Measurements from ENCODE around the gene SLC6A17. TPM values are rescaled to one million over a fixed set of nuclear protein-coding genes. Genes with fewer than 3 reads are reported as not detected.

Gene SLC6A17
- total RNA-seq, 2 donors from 2014 or later: 0.14 TPM

GRCh38 chr1:110112143-110112542 lies 38.2 kb upstream of the SLC6A17 start, which contains the start of gene UBL4B:
UBL4B (plus strand) TSS chr1:110112443; CDS start chr1:110112535, 92 bp downstream.
- ATAC-seq (ENCODE audit: insufficient number of reproducible peaks, low FRiP score, low read depth) (no peak), DNase-seq (ENCODE audit: low spot score) (no peak)
- no peak for TF ChIP-seq CTCF (IDR thresholded peaks at IDR 0.05)

GRCh38 chr1:110112656-110113055 lies 37.6 kb upstream of the SLC6A17 start:
- TF ChIP-seq CTCF (IDR thresholded peaks at IDR 0.05): no peak
- no peaks in the 10 kb centered on the region for H3K4me1 ChIP-seq (ENCODE audit: control insufficient read depth in 1 of 2, low read depth in 2 of 2)
- H3K9me3 ChIP-seq: no peaks in the 10 kb centered on the region
- no peaks in the 10 kb centered on the region for H3K36me3 ChIP-seq
- DNase-seq (ENCODE audit: low spot score): no peak
- H3K27me3 ChIP-seq (replicated peaks; ENCODE audit: insufficient read depth): no peaks in the 10 kb centered on the region
- no peak overlapping the region for H3K4me3 ChIP-seq
- H3K27ac ChIP-seq: no peak overlapping the region
- ATAC-seq (ENCODE audit: insufficient number of reproducible peaks, low FRiP score, low read depth): no peak

More at GRCh38 chr1:110112143-110112542, 38.2 kb upstream of the SLC6A17 start, which contains the start of gene UBL4B:
- Histone ChIP-seq H3K27me3 (replicated peaks; ENCODE audit: insufficient read depth) (no peaks in the 10 kb centered on the region), H3K4me1 (ENCODE audit: control insufficient read depth in 1 of 2, low read depth in 2 of 2) (no peaks in the 10 kb centered on the region), H3K27ac (no peak within 1 kb of the TSS), H3K9me3 (no peaks in the 10 kb centered on the region), H3K4me3 (no peak within 1 kb of the TSS), H3K36me3 (no peaks in the 10 kb centered on the region)

DNA sequence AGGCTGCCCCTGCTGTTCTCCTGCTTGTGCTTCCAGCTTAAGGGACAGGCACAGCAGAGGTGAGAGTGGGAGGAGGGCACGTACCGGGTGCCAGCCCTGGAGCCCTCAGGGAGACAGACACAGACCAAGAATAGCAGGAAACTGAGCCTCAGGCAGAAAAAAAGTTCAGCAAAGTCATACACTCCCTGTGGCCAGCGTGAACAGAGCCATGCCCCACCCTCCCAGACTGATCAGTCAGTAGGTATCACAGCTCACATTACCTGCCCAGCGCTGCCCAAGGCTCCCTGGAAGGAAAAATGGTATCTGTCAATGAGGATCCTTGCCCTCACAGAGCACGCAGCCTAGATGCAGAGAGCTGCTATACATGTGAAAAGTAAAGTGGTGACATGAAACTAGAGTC lies 36.7 kb upstream of the SLC6A17 start:
- no peak for TF ChIP-seq CTCF (IDR thresholded peaks at IDR 0.05)
- Histone ChIP-seq H3K4me1 (ENCODE audit: control insufficient read depth in 1 of 2, low read depth in 2 of 2) (no peaks in the 10 kb centered on the region), H3K9me3 (no peaks in the 10 kb centered on the region), H3K36me3 (no peaks in the 10 kb centered on the region), H3K27me3 (replicated peaks; ENCODE audit: insufficient read depth) (no peaks in the 10 kb centered on the region), H3K4me3 (no peak overlapping the region), H3K27ac (no peak overlapping the region)
- ATAC-seq (ENCODE audit: insufficient number of reproducible peaks, low FRiP score, low read depth): no peak
- no peak for DNase-seq (ENCODE audit: low spot score)

- Histone ChIP-seq H3K36me3 (no peaks in the 10 kb centered on the region), H3K4me1 (ENCODE audit: control insufficient read depth in 1 of 2, low read depth in 2 of 2) (no peaks in the 10 kb centered on the region), H3K27me3 (replicated peaks; ENCODE audit: insufficient read depth) (no peaks in the 10 kb centered on the region), H3K4me3 (no peak overlapping the region), H3K27ac (no peak overlapping the region), H3K9me3 (no peaks in the 10 kb centered on the region)
- DNase-seq (ENCODE audit: low spot score) (no peak), ATAC-seq (ENCODE audit: insufficient number of reproducible peaks, low FRiP score, low read depth) (no peak)
- TF ChIP-seq CTCF (IDR thresholded peaks at IDR 0.05): no peak
These were observed 36.1 kb upstream of the SLC6A17 start for GRCh38 chr1:110114173-110114572.

- no peaks in the 10 kb centered on the region for H3K4me1 ChIP-seq (ENCODE audit: control insufficient read depth in 1 of 2, low read depth in 2 of 2)
- TF ChIP-seq CTCF (IDR thresholded peaks at IDR 0.05): no peak
- no peaks in the 10 kb centered on the region for H3K36me3 ChIP-seq
- no peak overlapping the region for H3K4me3 ChIP-seq
- H3K9me3 ChIP-seq: no peaks in the 10 kb centered on the region
- no peak for ATAC-seq (ENCODE audit: insufficient number of reproducible peaks, low FRiP score, low read depth)
- no peaks in the 10 kb centered on the region for H3K27me3 ChIP-seq (replicated peaks; ENCODE audit: insufficient read depth)
- H3K27ac ChIP-seq: no peak overlapping the region
- DNase-seq (ENCODE audit: low spot score): no peak
These were observed 35.5 kb upstream of the SLC6A17 start for GRCh38 chr1:110114784-110115183.

Data from thoracic aorta (tissue), 2 donors.